Panc1 (cell line): Measurements from ENCODE around the gene EAF1. TPM values are rescaled to one million over a fixed set of nuclear protein-coding genes. Genes with fewer than 3 reads are reported as not detected.

Source experiments
- ATAC-seq: fragments of 200-7000 bp; cut with Tn5 transposase; 2 replicates; pipeline ENCODE4 v1.9.1; 2020; ENCODE audit warnings: mild to moderate bottlenecking, moderate library complexity
- Bru-seq: library from RNA; stranded (reverse); fragments of 400-500 nt; gene quantifications from one replicate; lab custom pipeline; 2021; lab: Mats Ljungman, UMichigan
- BruChase-seq, 2 experiments: library from RNA; stranded (reverse); fragments of 400-500 nt; gene quantifications; one replicate each; lab custom pipeline; 2021; lab: Mats Ljungman, UMichigan
- BruUV-seq: library from RNA; stranded (reverse); fragments of 400-500 nt; replicated peaks from 2 replicates; lab custom pipeline; 2021; lab: Mats Ljungman, UMichigan
- CTCF ChIA-PET: fragments of 300-600 bp; sonication (Branson Sonifier 250); formaldehyde crosslinking; loops from one replicate; lab custom pipeline; 2022; ENCODE audit warnings: antibody characterized with exemption; lab: Charles Lee
- POLR2A ChIA-PET: fragments of 300-600 bp; sonication (Branson Sonifier 250); formaldehyde crosslinking; loops from one replicate; lab custom pipeline; 2022; ENCODE audit warnings: antibody characterized with exemption; lab: Charles Lee
- DNase-seq: peaks from one replicate; pipeline ENCODE4 v3.0.0-alpha.2; 2010; ENCODE audit warnings: low read depth, low spot score
- H3K27ac ChIP-seq: 2 replicates; pipeline ENCODE4 v1.5.1; 2011; ENCODE audit warnings: mild to moderate bottlenecking, low read length, inconsistent platforms
- H3K27me3 ChIP-seq: fragments of 200-500 bp; sonication (Bioruptor generic); 2 replicates; pipeline ENCODE4 v1.6.0; 2014; ENCODE audit warnings: low read length, inconsistent platforms; ENCODE audit not compliant: control insufficient read depth, insufficient read depth
- H3K36me3 ChIP-seq: fragments of 200-500 bp; sonication (Bioruptor generic); 2 replicates; pipeline ENCODE4 v1.5.1; 2014; ENCODE audit warnings: inconsistent platforms, mild to moderate bottlenecking, low read length, moderate library complexity; ENCODE audit not compliant: control insufficient read depth, insufficient read depth
- H3K4me1 ChIP-seq: 2 replicates; pipeline ENCODE4 v1.5.1; 2011; ENCODE audit warnings: inconsistent platforms, mild to moderate bottlenecking, low read length, moderate library complexity; ENCODE audit not compliant: control insufficient read depth, insufficient read depth
- H3K4me3 ChIP-seq, 2 experiments: 2 replicates each; pipeline ENCODE4 v1.5.1; 2011 to 2012; ENCODE audit warnings: low read depth in 2 of 2, low read length in 2 of 2, mild to moderate bottlenecking in 2 of 2, inconsistent platforms in 1 of 2, moderate library complexity in 1 of 2
- H3K9me3 ChIP-seq: fragments of 200-500 bp; sonication (Bioruptor generic); 2 replicates; pipeline ENCODE4 v1.5.1; 2014; ENCODE audit warnings: low read depth, mild to moderate bottlenecking, inconsistent platforms, low read length, moderate library complexity; ENCODE audit not compliant: control insufficient read depth, insufficient read depth
- POLR2AphosphoS5 ChIP-seq: IDR thresholded peaks from 2 replicates; pipeline ENCODE4 v1.6.1; 2012; ENCODE audit warnings: mild to moderate bottlenecking, low read depth, low read length, moderate library complexity
- REST ChIP-seq, 2 experiments: IDR thresholded peaks; 2 replicates each; pipeline ENCODE4 v1.6.1; 2011 to 2012; ENCODE audit warnings: low read depth in 2 of 2, control low read depth in 1 of 2, low read length in 1 of 2, mild to moderate bottlenecking in 1 of 2, moderate library complexity in 1 of 2; ENCODE audit not compliant: insufficient read depth in 1 of 2
- SIN3A ChIP-seq: IDR thresholded peaks from 2 replicates; pipeline ENCODE4 v1.6.1; 2012; ENCODE audit warnings: low read depth, mild to moderate bottlenecking, low read length, moderate library complexity, borderline replicate concordance; ENCODE audit not compliant: insufficient read depth
- in situ Hi-C: cut with HindIII; loops from 2 replicates; pipeline ENCODE4 v1.10.0; 2016; ENCODE audit warnings: low sequenced_read_pairs, low pct_unique_long_range_greater_than_20kb
- intact Hi-C: fragments of 100-400 bp; cut with micrococcal nuclease; formaldehyde crosslinking; loops from one replicate; pipeline ENCODE4 v1.10.0; 2022; ENCODE audit not compliant: unreplicated experiment
- long read RNA-seq: library from polyadenylated mRNA; unstranded; transcript quantifications from one replicate; pipeline ENCODE4 v2.0.0, GENCODE V29; 2021; ENCODE audit not compliant: unreplicated experiment
- polyA plus RNA-seq: library from polyadenylated mRNA; unstranded; fragments of >200 nt; gene quantifications from one replicate; pipeline ENCODE4 v1.2.1, GENCODE V29; 2012; ENCODE audit warnings: missing spikeins; ENCODE audit not compliant: insufficient read length
- total RNA-seq: library from RNA; stranded (reverse); gene quantifications from one replicate; pipeline ENCODE4 v1.2.1, GENCODE V29; 2021; ENCODE audit not compliant: unreplicated experiment
- TF ChIP-seq, protein P1 (sequence below): fragments of 450-650 bp; IDR thresholded peaks from 2 replicates; pipeline ENCODE4 v1.5.1; 2017; ENCODE audit warnings: mild to moderate bottlenecking

Gene EAF1
- total RNA-seq (16.1 TPM), Bru-seq, nascent RNA (percentile 83 among the genes with signal in this experiment), BruChase-seq, experiment 1, labeled RNA remaining after a 2-hour chase (percentile 95 among the genes with signal in this experiment), BruChase-seq, experiment 2, labeled RNA remaining after a 6-hour chase (percentile 83 among the genes with signal in this experiment)
- 12.2 TPM for polyA plus RNA-seq
- long read RNA-seq, full-length matches to known transcripts, result 18 of 26 reads
- long read RNA-seq, partial matches to known transcripts, result 3 of 26 reads
- long read RNA-seq, other reads (novel, unspliced or antisense), result 5 of 26 reads

DNA sequence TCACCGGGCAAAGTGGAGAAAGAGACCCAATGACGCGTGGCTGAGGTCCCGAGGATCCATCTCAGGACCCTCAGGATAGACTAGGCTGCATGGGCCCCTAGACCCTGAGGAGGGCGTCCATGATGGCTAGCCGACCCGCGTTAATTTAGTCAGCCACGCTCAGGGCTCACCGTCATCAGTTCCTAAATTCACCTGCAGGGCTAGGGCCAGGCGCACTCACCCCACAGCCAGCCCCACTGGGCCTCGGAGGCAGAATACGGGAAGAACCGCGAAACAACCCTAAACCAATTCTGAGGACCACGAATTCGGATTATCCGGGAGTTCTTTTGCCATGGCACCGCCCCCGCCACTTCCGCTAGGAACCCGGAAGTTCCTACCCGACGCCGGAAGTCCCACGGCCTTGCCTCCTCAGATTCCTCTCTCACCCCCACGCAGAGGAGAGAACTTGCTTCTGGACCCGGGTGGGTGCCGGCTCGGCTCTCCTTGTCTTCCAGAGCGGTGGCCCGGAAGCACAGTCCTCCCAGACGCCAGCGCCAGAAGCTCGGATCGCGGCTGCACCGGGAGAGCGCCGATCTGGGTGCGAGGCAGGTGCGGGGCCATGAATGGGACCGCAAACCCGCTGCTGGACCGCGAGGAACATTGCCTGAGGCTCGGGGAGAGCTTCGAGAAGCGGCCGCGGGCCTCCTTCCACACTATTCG, at the start of gene EAF1, which contains the start of gene METTL6:
Gene EAF1, plus strand, starts transcription at position 417 of the 699 bp plus-strand sequence. Its CDS starts 182 bp downstream, at position 599.
Gene METTL6, minus strand, starts transcription at position 363 of the 699 bp plus-strand sequence. CDS start 1,033 bp downstream, outside the sequence.
- Histone ChIP-seq H3K9me3 (no peaks in the 10 kb centered on the region), H3K4me1 (peaks cover 8% of the 10 kb centered on the region), H3K27ac (peak within 1 kb of the TSS; percentile 88), H3K27me3 (no peaks in the 10 kb centered on the region), H3K4me3 (peak within 1 kb of the TSS; percentile 89 to 90), H3K36me3 (peaks cover 14% of the 10 kb centered on the region)
- DNase-seq, result peak; percentile 20
- intact Hi-C loops, result no loop called here
- peak; percentile 97 for ATAC-seq
- no TSS peak for BruUV-seq
- in situ Hi-C loops, result no loop called here
- POLR2A ChIA-PET, result no interaction called here
- TF ChIP-seq POLR2AphosphoS5 (peak; percentile 74; the same call in 1 of the 2 replicates), SIN3A (peak; percentile 64; the same call in 1 of the 2 replicates), REST (IDR thresholded peaks at IDR 0.05; ENCODE audit: insufficient read depth in 1 of 2, low read depth in 2 of 2, low read length in 1 of 2) (no peak)
- CTCF ChIA-PET, result no interaction called here

GRCh38 chr3:15377961-15378791, 49.2 kb upstream of the EAF1 start:
- ChIA-PET POLR2A (interaction anchor here (0.6 kb wide), 1 partner anchor 168 kb away, joined by 3 read pairs; no protein-coding TSS in a partner anchor), CTCF (no interaction called here)
- Histone ChIP-seq H3K4me3 (peak overlapping the region in 1 of 2 experiments; percentile 13; a peak in 1 of 4 replicates), H3K27ac (0 out of 2 replicates have a peak overlapping the region, but pooled peaks have one; percentile 39), H3K27me3 (no peaks in the 10 kb centered on the region), H3K4me1 (no peaks in the 10 kb centered on the region), H3K9me3 (no peaks in the 10 kb centered on the region), H3K36me3 (no peaks in the 10 kb centered on the region)
- no TSS peak for BruUV-seq
- DNase-seq, result peak; percentile 75
- TF ChIP-seq, protein P1, sequence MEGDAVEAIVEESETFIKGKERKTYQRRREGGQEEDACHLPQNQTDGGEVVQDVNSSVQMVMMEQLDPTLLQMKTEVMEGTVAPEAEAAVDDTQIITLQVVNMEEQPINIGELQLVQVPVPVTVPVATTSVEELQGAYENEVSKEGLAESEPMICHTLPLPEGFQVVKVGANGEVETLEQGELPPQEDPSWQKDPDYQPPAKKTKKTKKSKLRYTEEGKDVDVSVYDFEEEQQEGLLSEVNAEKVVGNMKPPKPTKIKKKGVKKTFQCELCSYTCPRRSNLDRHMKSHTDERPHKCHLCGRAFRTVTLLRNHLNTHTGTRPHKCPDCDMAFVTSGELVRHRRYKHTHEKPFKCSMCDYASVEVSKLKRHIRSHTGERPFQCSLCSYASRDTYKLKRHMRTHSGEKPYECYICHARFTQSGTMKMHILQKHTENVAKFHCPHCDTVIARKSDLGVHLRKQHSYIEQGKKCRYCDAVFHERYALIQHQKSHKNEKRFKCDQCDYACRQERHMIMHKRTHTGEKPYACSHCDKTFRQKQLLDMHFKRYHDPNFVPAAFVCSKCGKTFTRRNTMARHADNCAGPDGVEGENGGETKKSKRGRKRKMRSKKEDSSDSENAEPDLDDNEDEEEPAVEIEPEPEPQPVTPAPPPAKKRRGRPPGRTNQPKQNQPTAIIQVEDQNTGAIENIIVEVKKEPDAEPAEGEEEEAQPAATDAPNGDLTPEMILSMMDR, result peak; percentile 83
- TF ChIP-seq REST (IDR thresholded peaks at IDR 0.05; ENCODE audit: insufficient read depth in 1 of 2, low read depth in 2 of 2, low read length in 1 of 2), result no peak
- intact Hi-C loops (loop anchor here (1.0 kb wide), 1 partner anchor 110 kb away; no protein-coding TSS in a partner anchor), in situ Hi-C loops (no loop called here)
- peak; percentile 98 for ATAC-seq
